GM23248 (cell line): ENCODE measurements around the gene TRERF1. TPM values are rescaled to one million over a fixed set of nuclear protein-coding genes. Genes with fewer than 3 reads are reported as not detected.

Source experiments
- DNase-seq: peaks from one replicate; pipeline ENCODE4 v3.0.0-alpha.2; 2015
- H2AFZ ChIP-seq: fragments of 200-600 bp; sonication (generic); 2 replicates; pipeline ENCODE4 v1.6.1; 2016; ENCODE audit warnings: antibody characterized with exemption
- H3F3A ChIP-seq: fragments of 200-600 bp; sonication (generic); 2 replicates; pipeline ENCODE4 v1.6.1; 2016; ENCODE audit warnings: mild to moderate bottlenecking, antibody characterized with exemption, mixed run types; ENCODE audit not compliant: insufficient read depth
- H3K27ac ChIP-seq: fragments of 200-600 bp; sonication (generic); 2 replicates; pipeline ENCODE4 v1.5.1; 2016; ENCODE audit warnings: mild to moderate bottlenecking
- H3K27me3 ChIP-seq: fragments of 200-600 bp; sonication (generic); replicated peaks from 2 replicates; pipeline ENCODE4 v1.6.1; 2016; ENCODE audit warnings: mild to moderate bottlenecking; ENCODE audit not compliant: insufficient read depth
- H3K36me3 ChIP-seq: fragments of 200-600 bp; sonication (generic); 2 replicates; pipeline ENCODE4 v1.6.1; 2016; ENCODE audit warnings: low read depth, mild to moderate bottlenecking
- H3K4me1 ChIP-seq: fragments of 200-600 bp; sonication (generic); 2 replicates; pipeline ENCODE4 v1.6.1; 2016; ENCODE audit warnings: mild to moderate bottlenecking; ENCODE audit not compliant: insufficient read depth
- H3K4me2 ChIP-seq: fragments of 200-600 bp; sonication (generic); one replicate; pipeline ENCODE4 v1.6.1; 2016; ENCODE audit warnings: mild to moderate bottlenecking; ENCODE audit not compliant: unreplicated experiment
- H3K4me3 ChIP-seq: fragments of 200-600 bp; sonication (generic); 2 replicates; pipeline ENCODE4 v1.5.1; 2016; ENCODE audit warnings: mild to moderate bottlenecking
- H3K79me2 ChIP-seq: fragments of 200-600 bp; sonication (generic); 2 replicates; pipeline ENCODE4 v1.6.1; 2016; ENCODE audit warnings: mild to moderate bottlenecking; ENCODE audit not compliant: insufficient read depth
- H3K9ac ChIP-seq: fragments of 200-600 bp; sonication (generic); 2 replicates; pipeline ENCODE4 v1.6.1; 2016; ENCODE audit warnings: mild to moderate bottlenecking
- H3K9me2 ChIP-seq: fragments of 200-600 bp; sonication (generic); 2 replicates; pipeline ENCODE4 v1.6.1; 2016; ENCODE audit warnings: mixed run types, mild to moderate bottlenecking, moderate library complexity; ENCODE audit not compliant: insufficient read depth
- H3K9me3 ChIP-seq: fragments of 200-600 bp; sonication (generic); one replicate; pipeline ENCODE4 v1.6.1; 2017; ENCODE audit warnings: low read depth
- H4K20me1 ChIP-seq: fragments of 200-600 bp; sonication (generic); 2 replicates; pipeline ENCODE4 v1.6.0; 2016; ENCODE audit not compliant: insufficient read depth
- EZH2 ChIP-seq: fragments of 200-600 bp; sonication (generic); IDR thresholded peaks from 2 replicates; pipeline ENCODE4 v1.6.1; 2018; ENCODE audit warnings: antibody characterized with exemption, mild to moderate bottlenecking; ENCODE audit not compliant: insufficient read depth, poor library complexity, severe bottlenecking
- EZH2phosphoT487 ChIP-seq: fragments of 200-600 bp; sonication (generic); IDR thresholded peaks from 2 replicates; pipeline ENCODE4 v1.6.1; 2018; ENCODE audit warnings: antibody characterized with exemption, moderate library complexity, mild to moderate bottlenecking, low read depth; ENCODE audit not compliant: insufficient read depth
- WGBS, 2 experiments: methylation state at CpG; one replicate each; pipeline ENCODE4 v1.1.6; 2015 to 2017; ENCODE audit warnings: low lambda C conversion rate in 2 of 2, low coverage in 1 of 2; ENCODE audit errors: missing lambda C conversion rate in 2 of 2; 5-methylcytosine and 5-hydroxymethylcytosine counted together
- in situ Hi-C: fragments of 300-500 bp; cut with MboI; formaldehyde crosslinking; loops from 2 replicates; pipeline ENCODE4 v1.15.0; 2020
- polyA plus RNA-seq: library from polyadenylated mRNA; unstranded; fragments of >200 nt; fragmentation: Nextera tagmentation; extraction: Ambion mirVana; gene quantifications from 2 replicates; pipeline ENCODE4 v1.2.1, GENCODE V29; 2016
- total RNA-seq: library from RNA; depleted of rRNA; stranded (reverse); fragments of >200 nt; shearing (Covaris generic); gene quantifications from 2 replicates; pipeline ENCODE4 v1.2.3, GENCODE V29; 2014

TRERF1 gene
- total and polyA plus RNA-seq, 2 experiments from 2014 or later = 2.7 to 3.1 TPM

DNA sequence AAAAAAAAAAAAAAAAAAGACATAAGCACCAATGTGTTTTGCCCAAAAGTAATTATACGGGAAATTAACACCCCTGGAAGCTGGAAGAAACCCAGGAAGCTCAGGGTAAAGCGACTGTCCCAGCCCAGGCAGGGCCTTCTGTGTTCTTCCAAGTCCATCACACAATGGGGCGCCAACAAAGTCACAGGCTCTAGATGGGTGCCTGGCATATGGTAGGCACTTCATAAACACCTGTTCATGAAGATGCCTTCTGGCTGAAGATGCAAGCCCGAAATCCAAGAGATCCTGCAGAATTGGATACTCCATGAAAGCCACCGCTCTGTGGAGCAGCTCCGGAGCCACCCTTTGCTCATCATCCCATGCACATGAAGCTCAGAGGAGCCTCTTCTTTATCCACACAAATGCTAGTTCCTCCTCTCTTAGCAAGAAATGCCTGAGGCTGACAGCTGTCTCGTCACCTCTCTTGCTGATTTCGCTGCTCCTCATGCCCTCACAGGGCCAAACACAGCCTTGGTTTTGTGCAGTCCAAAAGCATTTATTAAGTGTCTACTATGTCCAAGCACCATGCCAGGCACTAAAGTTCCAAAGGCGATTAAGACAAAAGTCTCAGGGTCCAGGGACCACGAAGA, 76.6 kb downstream of the TRERF1 start:
- Histone ChIP-seq H3K27me3 (no peaks in the 10 kb centered on the region), H3K9me3 (no peaks in the 10 kb centered on the region), H4K20me1 (no peaks in the 10 kb centered on the region; the same call in 1 of the 2 replicates), H3K4me1 (no peaks in the 10 kb centered on the region), H3K4me3 (no peak overlapping the region), H3K27ac (no peak overlapping the region), H3K9ac (no peak overlapping the region), H3K36me3 (no peaks in the 10 kb centered on the region), H3K4me2 (no peak overlapping the region), H2AFZ (no peak overlapping the region), H3F3A (no peaks in the 10 kb centered on the region), H3K9me2 (no peaks in the 10 kb centered on the region), H3K79me2 (peaks cover 34% of the 10 kb centered on the region)
- TF ChIP-seq EZH2 (no peak), EZH2phosphoT487 (no peak)
- DNase-seq = no peak
- in situ Hi-C loops = no loop called here
- WGBS, 2 experiments = 86 to 89% methylated on average over 10 of the region's 10 CpGs

DNA sequence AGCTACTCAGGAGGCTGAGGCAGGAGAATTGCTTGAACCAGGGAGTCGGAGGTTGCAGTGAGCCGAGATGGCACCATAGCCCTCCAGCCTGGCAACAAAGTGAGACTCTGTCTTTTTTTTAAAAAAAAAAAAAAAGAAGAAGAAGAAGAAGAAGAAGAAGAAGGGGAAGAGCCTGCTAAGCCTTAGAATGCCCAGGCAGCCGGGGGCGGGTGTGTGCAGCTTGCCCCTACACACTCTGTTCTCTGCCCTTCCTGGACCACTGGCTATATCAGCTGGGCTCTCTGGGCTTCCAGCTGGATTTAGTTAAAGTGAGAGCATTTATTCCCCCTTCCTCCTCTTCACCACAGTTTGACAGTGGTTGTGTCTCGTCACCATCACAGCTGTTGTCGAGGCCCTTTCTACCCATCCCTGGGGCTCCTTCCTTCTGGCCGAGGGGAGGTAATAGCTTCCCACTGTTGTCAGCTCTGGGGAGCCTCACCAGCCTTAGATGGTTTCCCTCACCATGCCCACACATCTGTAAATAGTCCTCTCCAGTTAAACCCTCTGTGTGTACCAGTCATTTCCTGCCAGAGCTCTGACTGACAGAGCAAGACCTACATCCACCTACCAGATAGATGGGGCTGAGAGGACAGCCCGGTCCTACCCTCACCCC, 77.6 kb downstream of the TRERF1 start:
- Histone ChIP-seq H3K9me2 (no peaks in the 10 kb centered on the region), H3K4me2 (no peak overlapping the region), H3K9ac (no peak overlapping the region), H4K20me1 (no peaks in the 10 kb centered on the region; the same call in 1 of the 2 replicates), H3F3A (no peaks in the 10 kb centered on the region), H3K4me3 (no peak overlapping the region), H3K36me3 (no peaks in the 10 kb centered on the region), H3K27me3 (no peaks in the 10 kb centered on the region), H3K79me2 (peaks cover 41% of the 10 kb centered on the region), H3K4me1 (no peaks in the 10 kb centered on the region), H3K27ac (no peak overlapping the region), H3K9me3 (no peaks in the 10 kb centered on the region), H2AFZ (no peak overlapping the region)
- 85 to 89% methylated on average over 8 of the region's 8 CpGs for WGBS, 2 experiments
- in situ Hi-C loops = no loop called here
- DNase-seq = no peak
- TF ChIP-seq EZH2 (no peak), EZH2phosphoT487 (no peak)

DNA sequence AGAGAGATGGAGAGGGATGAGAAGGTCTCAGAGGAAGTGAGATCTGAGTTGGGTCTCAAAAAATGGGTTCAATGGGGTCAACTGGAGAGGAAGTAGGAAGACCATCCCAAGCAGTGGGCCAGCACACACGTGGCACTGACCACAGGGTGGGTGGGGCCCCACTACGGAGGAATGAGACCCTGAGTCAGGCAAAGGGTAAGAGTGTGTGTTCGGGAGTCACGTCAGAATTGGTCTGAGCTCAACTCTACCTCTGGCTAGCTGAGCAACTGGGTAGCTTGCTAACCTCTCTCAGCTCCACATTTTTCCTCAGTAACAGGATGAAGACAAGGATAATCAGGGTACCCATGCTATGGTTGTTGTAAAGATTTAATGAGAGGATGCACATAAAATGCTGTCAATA, 79.0 kb downstream of the TRERF1 start:
- Histone ChIP-seq H3K79me2 (peaks cover 41% of the 10 kb centered on the region), H4K20me1 (no peaks in the 10 kb centered on the region; the same call in 1 of the 2 replicates), H3K9ac (no peak overlapping the region), H3K4me3 (no peak overlapping the region), H3K9me3 (no peaks in the 10 kb centered on the region), H3K4me2 (no peak overlapping the region), H3K36me3 (no peaks in the 10 kb centered on the region), H3K4me1 (no peaks in the 10 kb centered on the region), H3F3A (no peaks in the 10 kb centered on the region), H3K9me2 (no peaks in the 10 kb centered on the region), H3K27me3 (no peaks in the 10 kb centered on the region), H2AFZ (no peak overlapping the region), H3K27ac (no peak overlapping the region)
- WGBS, 2 experiments = 81 to 91% methylated on average over 4 of the region's 4 CpGs
- in situ Hi-C loops = no loop called here
- DNase-seq = no peak
- TF ChIP-seq EZH2phosphoT487 = no peak
- TF ChIP-seq EZH2 = no peak

DNA sequence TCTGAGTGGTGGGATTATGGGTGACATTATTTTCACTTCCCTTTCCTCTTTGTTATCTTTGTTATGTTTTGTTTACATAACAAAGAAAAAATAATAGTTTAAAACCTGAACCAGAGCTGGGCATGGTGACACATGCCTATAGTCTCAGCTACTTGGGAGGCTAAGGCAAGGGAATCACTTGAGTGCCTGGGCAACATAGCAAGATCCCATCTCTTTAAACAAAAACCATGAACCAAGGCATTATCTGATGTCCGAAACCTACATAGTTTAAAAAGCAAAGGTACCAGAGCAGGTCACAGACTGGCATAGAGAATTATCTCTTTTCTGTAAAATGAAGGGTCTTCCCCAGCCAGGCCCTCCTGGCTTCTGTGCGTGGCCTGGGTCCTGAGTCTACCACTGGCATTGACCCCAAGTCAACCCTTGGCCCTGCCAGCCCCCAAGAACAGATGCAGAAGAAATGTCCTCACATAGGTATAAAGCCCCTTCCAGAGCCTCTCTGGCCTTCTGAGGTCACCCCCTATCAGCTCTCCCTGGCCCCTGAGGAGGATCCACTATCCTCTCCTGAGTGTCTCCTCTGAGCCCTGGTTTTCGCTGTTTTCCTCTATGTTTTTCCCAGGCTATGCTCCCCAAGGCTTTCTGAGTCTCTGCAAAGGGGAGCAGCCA, 81.3 kb downstream of the TRERF1 start:
- TF ChIP-seq EZH2 (no peak), EZH2phosphoT487 (no peak)
- Histone ChIP-seq H3K9me3 (no peaks in the 10 kb centered on the region), H2AFZ (no peak overlapping the region), H3K4me3 (no peak overlapping the region), H3F3A (no peaks in the 10 kb centered on the region), H4K20me1 (no peaks in the 10 kb centered on the region; the same call in 1 of the 2 replicates), H3K4me2 (no peak overlapping the region), H3K36me3 (no peaks in the 10 kb centered on the region), H3K79me2 (peaks cover 44% of the 10 kb centered on the region), H3K9ac (no peak overlapping the region), H3K27ac (no peak overlapping the region), H3K4me1 (no peaks in the 10 kb centered on the region), H3K9me2 (no peaks in the 10 kb centered on the region), H3K27me3 (no peaks in the 10 kb centered on the region)
- DNase-seq = no peak
- in situ Hi-C loops = no loop called here
- WGBS, 2 experiments = 97 to 99% methylated on average over 3 of the region's 3 CpGs
